ENCODE data around the gene HHAT. TPM values are rescaled to one million over a fixed set of nuclear protein-coding genes. Genes with fewer than 3 reads are reported as not detected.

Gene HHAT
- total RNA-seq, 1 experiment from 2014 or later, result 2.3 TPM

DNA sequence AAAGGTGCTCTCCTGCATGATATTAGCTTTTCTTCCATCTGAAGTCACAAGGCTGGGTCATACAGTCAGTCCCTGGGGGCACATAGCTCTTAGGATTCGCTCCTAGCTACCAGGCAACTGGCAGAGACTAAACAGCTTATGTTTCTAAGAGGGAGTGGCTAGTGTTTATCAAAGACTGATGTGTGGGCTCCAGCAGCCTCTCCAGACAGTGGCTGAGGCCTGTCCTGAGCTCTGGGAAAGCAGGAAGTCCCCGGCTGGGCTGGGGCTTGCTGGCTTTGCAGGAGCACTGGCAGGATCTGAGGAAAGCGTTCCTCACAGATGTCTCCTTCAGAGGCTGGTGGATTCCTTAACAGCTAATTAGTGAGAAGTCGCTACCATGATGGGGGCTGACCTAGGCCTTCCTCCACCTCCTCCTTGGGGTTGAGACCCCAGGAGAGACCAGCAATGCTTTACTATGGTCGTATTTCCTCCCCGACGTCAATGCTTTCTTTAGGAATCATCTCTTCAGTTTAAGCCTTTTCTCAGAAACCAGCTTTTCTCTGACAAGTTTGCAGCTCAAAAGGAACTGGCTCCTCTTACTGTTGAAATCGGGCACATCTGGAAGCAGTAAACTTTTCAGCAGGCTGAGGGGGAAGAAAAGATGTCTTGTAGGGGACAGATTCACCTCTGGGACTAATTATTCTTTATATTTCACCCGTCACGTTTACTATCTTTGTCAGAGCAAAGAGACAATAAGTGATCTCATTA is 33.5 kb upstream of the HHAT start:
- Histone ChIP-seq H4K20me1 (ENCODE audit: insufficient read depth, low read depth, low read length) (no peaks in the 10 kb centered on the region), H3K9me3 (ENCODE audit: low read length) (no peaks in the 10 kb centered on the region), H2AFZ (ENCODE audit: low read length) (no peak overlapping the region), H3K9me2 (replicated peaks; ENCODE audit: insufficient read depth, low read length) (no peaks in the 10 kb centered on the region), H3K79me2 (ENCODE audit: low read length) (no peaks in the 10 kb centered on the region), H3K36me3 (ENCODE audit: insufficient read depth, low read length) (no peaks in the 10 kb centered on the region), H3K4me1 (ENCODE audit: low read length) (no peaks in the 10 kb centered on the region), H3K27ac (ENCODE audit: low read length) (no peak overlapping the region), H3K9ac (ENCODE audit: low read length) (no peak overlapping the region), H3K4me3 (ENCODE audit: low read length) (no peak overlapping the region), H3K4me2 (ENCODE audit: low read depth, low read length, poor library complexity, severe bottlenecking) (no peak overlapping the region), H3K27me3 (ENCODE audit: low read length) (no peaks in the 10 kb centered on the region)
- no peak for DNase-seq

DNA sequence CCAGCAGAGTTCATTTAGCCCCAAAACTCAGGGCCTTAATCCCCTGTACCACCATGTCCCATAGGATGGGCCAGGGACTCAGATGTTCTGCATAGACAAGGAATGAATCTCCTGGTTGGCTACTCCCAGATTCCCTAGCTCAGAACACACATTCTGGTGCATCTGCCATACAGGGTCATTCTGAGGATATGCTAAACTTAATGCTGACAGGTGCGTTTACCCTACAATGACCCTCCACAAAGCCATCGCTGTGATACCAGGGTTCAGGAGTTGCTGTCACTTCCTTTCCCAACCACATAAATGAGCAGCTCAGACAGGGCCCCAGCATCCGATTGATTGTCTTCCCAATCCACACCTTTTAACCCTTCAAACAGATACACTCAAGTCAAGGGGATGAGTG is 32.0 kb upstream of the HHAT start:
- H4K20me1 ChIP-seq (ENCODE audit: insufficient read depth, low read depth, low read length), result no peaks in the 10 kb centered on the region
- no peaks in the 10 kb centered on the region for H3K27me3 ChIP-seq (ENCODE audit: low read length)
- H3K27ac ChIP-seq (ENCODE audit: low read length), result no peak overlapping the region
- H2AFZ ChIP-seq (ENCODE audit: low read length), result no peak overlapping the region
- no peak overlapping the region for H3K4me3 ChIP-seq (ENCODE audit: low read length)
- H3K36me3 ChIP-seq (ENCODE audit: insufficient read depth, low read length), result no peaks in the 10 kb centered on the region
- no peaks in the 10 kb centered on the region for H3K4me1 ChIP-seq (ENCODE audit: low read length)
- no peaks in the 10 kb centered on the region for H3K79me2 ChIP-seq (ENCODE audit: low read length)
- no peak overlapping the region for H3K4me2 ChIP-seq (ENCODE audit: low read depth, low read length, poor library complexity, severe bottlenecking)
- no peak for DNase-seq
- no peaks in the 10 kb centered on the region for H3K9me2 ChIP-seq (replicated peaks; ENCODE audit: insufficient read depth, low read length)
- H3K9me3 ChIP-seq (ENCODE audit: low read length), result no peaks in the 10 kb centered on the region
- H3K9ac ChIP-seq (ENCODE audit: low read length), result no peak overlapping the region

DNA sequence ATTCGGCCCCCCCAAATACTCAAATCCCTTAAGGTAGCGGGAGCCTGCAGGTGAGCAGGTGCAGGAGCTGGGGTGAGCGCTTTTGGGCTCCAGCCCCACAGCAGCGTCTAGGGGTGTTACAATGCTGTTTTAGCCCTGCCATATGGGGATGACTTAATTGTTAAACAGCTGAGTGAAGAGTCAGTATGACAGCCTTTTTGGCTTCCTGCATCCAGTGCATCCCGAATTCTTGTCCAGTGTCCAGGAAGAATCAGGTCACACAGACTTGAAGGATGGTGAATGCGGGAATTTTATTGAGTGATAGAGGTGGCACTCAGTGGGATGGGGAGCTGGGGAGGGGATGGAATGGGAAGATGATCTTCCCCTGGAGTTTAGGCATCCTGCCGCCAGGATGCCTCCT is 30.4 kb upstream of the HHAT start:
- Histone ChIP-seq H3K4me3 (ENCODE audit: low read length) (no peak overlapping the region), H3K9me3 (ENCODE audit: low read length) (no peaks in the 10 kb centered on the region), H3K4me1 (ENCODE audit: low read length) (no peaks in the 10 kb centered on the region), H3K79me2 (ENCODE audit: low read length) (no peaks in the 10 kb centered on the region), H3K27ac (ENCODE audit: low read length) (no peak overlapping the region), H3K36me3 (ENCODE audit: insufficient read depth, low read length) (no peaks in the 10 kb centered on the region), H3K9me2 (replicated peaks; ENCODE audit: insufficient read depth, low read length) (no peaks in the 10 kb centered on the region), H3K9ac (ENCODE audit: low read length) (no peak overlapping the region), H3K27me3 (ENCODE audit: low read length) (no peaks in the 10 kb centered on the region), H3K4me2 (ENCODE audit: low read depth, low read length, poor library complexity, severe bottlenecking) (no peak overlapping the region), H4K20me1 (ENCODE audit: insufficient read depth, low read depth, low read length) (no peaks in the 10 kb centered on the region), H2AFZ (ENCODE audit: low read length) (no peak overlapping the region)
- no peak for DNase-seq

DNA sequence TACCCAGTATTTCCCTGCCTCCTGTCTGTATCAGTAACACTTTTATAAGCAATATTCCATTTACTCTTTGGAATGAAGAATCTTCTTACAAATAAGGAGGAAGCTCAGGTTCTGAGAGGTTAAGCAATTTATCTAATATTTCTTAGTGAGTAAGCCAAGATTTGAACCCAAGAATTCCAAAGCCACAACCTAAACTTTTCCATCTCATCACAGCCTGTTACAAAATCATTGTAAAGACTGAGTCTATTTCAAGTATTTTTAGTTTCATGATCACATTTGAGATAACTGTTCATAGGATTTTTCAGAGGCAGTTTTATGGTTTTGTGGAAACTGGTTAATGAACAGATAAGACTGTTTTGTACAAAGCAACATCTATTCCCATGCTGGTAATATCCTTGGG is 29.8 kb upstream of the HHAT start:
- Histone ChIP-seq H3K36me3 (ENCODE audit: insufficient read depth, low read length) (no peaks in the 10 kb centered on the region), H3K4me2 (ENCODE audit: low read depth, low read length, poor library complexity, severe bottlenecking) (no peak overlapping the region), H4K20me1 (ENCODE audit: insufficient read depth, low read depth, low read length) (no peaks in the 10 kb centered on the region), H3K4me3 (ENCODE audit: low read length) (no peak overlapping the region), H3K27ac (ENCODE audit: low read length) (no peak overlapping the region), H3K9me2 (replicated peaks; ENCODE audit: insufficient read depth, low read length) (no peaks in the 10 kb centered on the region), H3K4me1 (ENCODE audit: low read length) (no peaks in the 10 kb centered on the region), H3K79me2 (ENCODE audit: low read length) (no peaks in the 10 kb centered on the region), H3K27me3 (ENCODE audit: low read length) (no peaks in the 10 kb centered on the region), H2AFZ (ENCODE audit: low read length) (no peak overlapping the region), H3K9ac (ENCODE audit: low read length) (no peak overlapping the region), H3K9me3 (ENCODE audit: low read length) (no peaks in the 10 kb centered on the region)
- no peak for DNase-seq

DNA sequence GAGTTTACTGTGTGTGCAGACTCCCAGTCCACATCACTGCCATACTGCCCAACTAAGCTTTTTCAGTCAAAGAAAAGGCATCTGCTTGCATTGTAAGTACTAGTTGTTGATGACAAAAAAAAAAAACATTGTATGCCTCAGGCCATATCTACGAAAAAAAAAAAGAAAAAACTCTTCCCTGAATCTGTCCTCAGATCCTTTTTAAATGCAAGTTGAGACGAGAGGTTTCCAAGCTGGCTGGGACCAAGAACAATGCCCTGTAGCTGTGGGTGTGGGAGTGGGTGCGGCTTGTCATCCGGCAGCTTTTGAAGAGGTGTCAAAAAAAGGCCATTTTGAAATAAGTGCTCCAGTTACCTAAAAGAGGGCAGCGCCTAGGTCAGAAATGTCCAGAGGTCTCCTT is 29.2 kb upstream of the HHAT start:
- no peaks in the 10 kb centered on the region for H3K9me3 ChIP-seq (ENCODE audit: low read length)
- no peaks in the 10 kb centered on the region for H4K20me1 ChIP-seq (ENCODE audit: insufficient read depth, low read depth, low read length)
- no peak overlapping the region for H3K27ac ChIP-seq (ENCODE audit: low read length)
- no peak for DNase-seq
- no peak overlapping the region for H3K4me2 ChIP-seq (ENCODE audit: low read depth, low read length, poor library complexity, severe bottlenecking)
- H3K9me2 ChIP-seq (replicated peaks; ENCODE audit: insufficient read depth, low read length), result no peaks in the 10 kb centered on the region
- no peaks in the 10 kb centered on the region for H3K36me3 ChIP-seq (ENCODE audit: insufficient read depth, low read length)
- H3K4me3 ChIP-seq (ENCODE audit: low read length), result no peak overlapping the region
- H3K9ac ChIP-seq (ENCODE audit: low read length), result no peak overlapping the region
- no peaks in the 10 kb centered on the region for H3K27me3 ChIP-seq (ENCODE audit: low read length)
- H3K4me1 ChIP-seq (ENCODE audit: low read length), result no peaks in the 10 kb centered on the region
- H2AFZ ChIP-seq (ENCODE audit: low read length), result no peak overlapping the region
- no peaks in the 10 kb centered on the region for H3K79me2 ChIP-seq (ENCODE audit: low read length)

DNA sequence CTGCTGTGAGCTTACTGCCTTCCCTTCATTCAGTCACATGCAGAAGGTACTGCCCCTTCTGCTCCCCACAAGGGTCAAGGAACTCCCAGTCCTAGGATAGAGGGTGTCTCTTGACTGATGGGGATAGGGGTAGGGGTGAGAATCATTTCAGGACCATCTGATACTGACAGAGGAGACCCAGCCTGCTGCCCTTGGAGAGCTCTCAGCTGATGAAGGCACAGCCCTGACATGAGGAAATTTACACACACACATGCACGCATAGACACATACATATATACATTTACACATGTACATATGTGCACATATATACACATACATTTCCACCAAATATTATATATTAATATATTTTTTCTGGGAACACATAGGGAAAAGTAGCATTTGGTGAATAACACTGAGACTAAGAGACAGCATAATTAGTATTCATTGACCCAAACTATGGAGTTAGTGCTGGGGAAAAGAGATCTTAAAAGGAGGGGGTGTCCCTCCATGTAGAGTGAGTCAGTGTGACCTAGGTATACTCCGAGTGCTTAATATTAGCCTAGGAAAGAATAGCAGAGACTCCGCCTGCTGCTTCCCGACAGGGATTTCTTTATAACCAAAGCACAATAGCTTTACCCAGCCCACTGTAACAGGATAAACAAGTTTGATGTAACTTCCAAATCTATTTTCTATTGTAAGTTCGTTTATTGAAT is 27.6 kb upstream of the HHAT start:
- H3K9me3 ChIP-seq (ENCODE audit: low read length), result no peaks in the 10 kb centered on the region
- H4K20me1 ChIP-seq (ENCODE audit: insufficient read depth, low read depth, low read length), result no peaks in the 10 kb centered on the region
- H3K27ac ChIP-seq (ENCODE audit: low read length), result no peak overlapping the region
- no peak overlapping the region for H3K4me3 ChIP-seq (ENCODE audit: low read length)
- H3K79me2 ChIP-seq (ENCODE audit: low read length), result no peaks in the 10 kb centered on the region
- no peak for DNase-seq
- no peaks in the 10 kb centered on the region for H3K27me3 ChIP-seq (ENCODE audit: low read length)
- no peak overlapping the region for H3K9ac ChIP-seq (ENCODE audit: low read length)
- no peaks in the 10 kb centered on the region for H3K4me1 ChIP-seq (ENCODE audit: low read length)
- H3K36me3 ChIP-seq (ENCODE audit: insufficient read depth, low read length), result no peaks in the 10 kb centered on the region
- H3K9me2 ChIP-seq (replicated peaks; ENCODE audit: insufficient read depth, low read length), result no peaks in the 10 kb centered on the region
- H2AFZ ChIP-seq (ENCODE audit: low read length), result no peak overlapping the region
- H3K4me2 ChIP-seq (ENCODE audit: low read depth, low read length, poor library complexity, severe bottlenecking), result no peak overlapping the region

DNA sequence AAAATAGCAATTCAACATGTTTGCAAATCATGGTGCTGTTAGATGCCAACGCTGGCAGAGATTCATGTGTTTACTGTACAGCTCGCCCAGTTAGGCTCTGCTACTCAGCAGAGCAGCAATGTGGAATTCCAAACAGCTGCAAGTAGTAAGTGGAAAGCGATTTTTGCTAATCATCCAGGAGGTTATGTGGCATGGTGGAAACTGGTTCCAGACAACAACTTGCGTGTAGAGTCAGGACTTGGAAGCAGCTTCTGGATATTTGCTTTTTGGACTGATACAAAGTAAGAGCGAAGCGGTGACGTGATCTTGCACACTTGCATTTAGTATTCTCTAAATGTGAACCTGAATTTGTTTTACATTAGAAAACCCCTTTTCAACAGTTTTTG is 27.1 kb upstream of the HHAT start:
- Histone ChIP-seq H3K9me2 (replicated peaks; ENCODE audit: insufficient read depth, low read length) (no peaks in the 10 kb centered on the region), H3K9me3 (ENCODE audit: low read length) (no peaks in the 10 kb centered on the region), H3K36me3 (ENCODE audit: insufficient read depth, low read length) (no peaks in the 10 kb centered on the region)

DNA sequence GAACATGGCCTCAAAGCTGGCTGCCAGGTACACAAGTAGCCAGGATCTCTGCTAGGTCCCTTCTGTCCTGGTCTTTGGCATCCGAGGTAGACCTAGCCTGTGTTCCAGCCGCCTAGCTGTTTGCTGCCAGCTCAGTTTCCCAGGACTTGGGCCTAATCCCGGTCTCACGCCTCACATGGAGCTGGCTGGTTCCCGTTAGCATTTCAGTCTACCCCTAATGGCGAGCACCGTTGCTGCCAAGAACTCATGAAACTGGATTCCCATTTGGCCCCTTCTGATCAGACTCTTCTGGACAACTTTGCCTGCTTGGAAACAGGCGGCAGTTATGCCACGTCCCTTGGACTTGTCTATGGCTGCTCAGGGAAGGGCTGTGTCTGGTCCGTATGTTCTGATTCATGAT is 26.2 kb upstream of the HHAT start:
- H3K4me2 ChIP-seq (ENCODE audit: low read depth, low read length, poor library complexity, severe bottlenecking), result no peak overlapping the region
- H3K27ac ChIP-seq (ENCODE audit: low read length), result no peak overlapping the region
- H3K79me2 ChIP-seq (ENCODE audit: low read length), result no peaks in the 10 kb centered on the region
- H3K36me3 ChIP-seq (ENCODE audit: insufficient read depth, low read length), result no peaks in the 10 kb centered on the region
- H3K4me1 ChIP-seq (ENCODE audit: low read length), result no peaks in the 10 kb centered on the region
- H3K9ac ChIP-seq (ENCODE audit: low read length), result no peak overlapping the region
- H2AFZ ChIP-seq (ENCODE audit: low read length), result no peak overlapping the region
- H3K4me3 ChIP-seq (ENCODE audit: low read length), result no peak overlapping the region
- no peaks in the 10 kb centered on the region for H3K9me2 ChIP-seq (replicated peaks; ENCODE audit: insufficient read depth, low read length)
- H3K9me3 ChIP-seq (ENCODE audit: low read length), result no peaks in the 10 kb centered on the region
- DNase-seq, result no peak
- no peaks in the 10 kb centered on the region for H4K20me1 ChIP-seq (ENCODE audit: insufficient read depth, low read depth, low read length)
- H3K27me3 ChIP-seq (ENCODE audit: low read length), result no peaks in the 10 kb centered on the region

More for the DNA sequence above, 27.1 kb upstream of the HHAT start:
- Histone ChIP-seq H3K27ac (ENCODE audit: low read length) (no peak overlapping the region), H3K4me1 (ENCODE audit: low read length) (no peaks in the 10 kb centered on the region), H2AFZ (ENCODE audit: low read length) (no peak overlapping the region), H3K4me3 (ENCODE audit: low read length) (no peak overlapping the region), H3K27me3 (ENCODE audit: low read length) (no peaks in the 10 kb centered on the region), H4K20me1 (ENCODE audit: insufficient read depth, low read depth, low read length) (no peaks in the 10 kb centered on the region), H3K79me2 (ENCODE audit: low read length) (no peaks in the 10 kb centered on the region), H3K4me2 (ENCODE audit: low read depth, low read length, poor library complexity, severe bottlenecking) (no peak overlapping the region), H3K9ac (ENCODE audit: low read length) (no peak overlapping the region)
- no peak for DNase-seq

Data from Karpas-422 (cell line).